HEK293 (cell line): ENCODE data around the gene ADRA2B.

Experiments used
- CTCF ChIA-PET: fragments of 350-600 bp; formaldehyde crosslinking; extraction: SDS; loops from one replicate; lab custom pipeline; 2021; ENCODE audit warnings: antibody characterized with exemption; lab: Yijun Ruan, JAX
- POLR2A ChIA-PET: fragments of 300-600 bp; formaldehyde crosslinking; extraction: SDS; loops from one replicate; lab custom pipeline; 2020; ENCODE audit warnings: antibody characterized with exemption, inconsistent platforms; lab: Yijun Ruan, JAX
- H3K27ac ChIP-seq: fragments of 200-500 bp; sonication (Bioruptor generic); 2 replicates; pipeline ENCODE4 v1.5.1; 2014; ENCODE audit warnings: low read depth, low read length, control low read depth, inconsistent platforms; ENCODE audit errors: extremely low read depth
- H3K36me3 ChIP-seq, 2 experiments: fragments of 200-500 bp in 1 of 2; sonication (Bioruptor generic) in 1 of 2; 1 replicate in 1 of 2; 2 replicates in 1 of 2; pipeline ENCODE4 v1.5.1; 2014 to 2017; ENCODE audit warnings: inconsistent platforms in 2 of 2, low read length in 2 of 2; ENCODE audit not compliant: control insufficient read depth in 2 of 2, insufficient read depth in 1 of 2
- H3K4me1 ChIP-seq: fragments of 200-500 bp; sonication (Bioruptor generic); 2 replicates; pipeline ENCODE4 v1.5.1; 2014; ENCODE audit warnings: mild to moderate bottlenecking, low read length, inconsistent platforms; ENCODE audit not compliant: control insufficient read depth, insufficient read depth
- H3K4me3 ChIP-seq: 2 replicates; pipeline ENCODE4 v1.5.1; 2011; ENCODE audit warnings: low read depth, mild to moderate bottlenecking, control low read depth, low read length, moderate library complexity
- H3K9me3 ChIP-seq: fragments of 200-500 bp; sonication (Bioruptor generic); 2 replicates; pipeline ENCODE4 v1.5.1; 2014; ENCODE audit warnings: low read depth, low read length, inconsistent platforms; ENCODE audit not compliant: control insufficient read depth, insufficient read depth
- FEZF1 ChIP-seq: fragments of 450-650 bp; formaldehyde crosslinking; IDR thresholded peaks from 2 replicates; pipeline ENCODE4 v1.5.1; 2016; ENCODE audit warnings: missing biosample characterization, missing genetic modification characterization
- HOXA7 ChIP-seq: sonication (generic); formaldehyde crosslinking; IDR thresholded peaks from 2 replicates; pipeline ENCODE4 v1.8.1; 2022; ENCODE audit warnings: missing genetic modification reagents, borderline replicate concordance
- HOXD13 ChIP-seq: sonication (generic); formaldehyde crosslinking; IDR thresholded peaks from 2 replicates; pipeline ENCODE4 v1.8.0; 2022; ENCODE audit warnings: missing genetic modification reagents, borderline replicate concordance
- MEIS1 ChIP-seq: sonication (generic); formaldehyde crosslinking; IDR thresholded peaks from 2 replicates; pipeline ENCODE4 v1.8.1; 2022; ENCODE audit warnings: missing genetic modification reagents, mild to moderate bottlenecking, borderline replicate concordance
- SALL2 ChIP-seq: fragments of 450-650 bp; formaldehyde crosslinking; IDR thresholded peaks from 2 replicates; pipeline ENCODE4 v1.5.0; 2017; ENCODE audit warnings: missing biosample characterization, mild to moderate bottlenecking, missing genetic modification characterization, borderline replicate concordance
- SP2 ChIP-seq: fragments of 450-650 bp; formaldehyde crosslinking; IDR thresholded peaks from 2 replicates; pipeline ENCODE4 v1.5.1; 2016; ENCODE audit warnings: missing biosample characterization, missing genetic modification characterization
- ZBTB8A ChIP-seq: fragments of 450-650 bp; formaldehyde crosslinking; IDR thresholded peaks from 2 replicates; pipeline ENCODE4 v1.5.1; 2016; ENCODE audit warnings: missing biosample characterization, missing genetic modification characterization
- ZFP41 ChIP-seq: fragments of 450-650 bp; formaldehyde crosslinking; IDR thresholded peaks from 2 replicates; pipeline ENCODE4 v1.5.1; 2016; ENCODE audit warnings: missing biosample characterization, missing genetic modification characterization, borderline replicate concordance
- ZNF121 ChIP-seq: fragments of 450-650 bp; formaldehyde crosslinking; IDR thresholded peaks from 2 replicates; pipeline ENCODE4 v1.5.1; 2016; ENCODE audit warnings: missing biosample characterization, missing genetic modification characterization
- ZNF155 ChIP-seq: fragments of 450-650 bp; formaldehyde crosslinking; IDR thresholded peaks from 2 replicates; pipeline ENCODE4 v1.5.1; 2016; ENCODE audit warnings: missing biosample characterization, missing genetic modification characterization
- ZNF175 ChIP-seq: fragments of 450-650 bp; formaldehyde crosslinking; IDR thresholded peaks from 2 replicates; pipeline ENCODE4 v1.5.1; 2016; ENCODE audit warnings: missing biosample characterization, missing genetic modification characterization
- ZNF202 ChIP-seq: fragments of 450-650 bp; formaldehyde crosslinking; IDR thresholded peaks from 2 replicates; pipeline ENCODE4 v1.5.1; 2016; ENCODE audit warnings: missing biosample characterization, missing genetic modification characterization, borderline replicate concordance
- ZNF223 ChIP-seq: fragments of 450-650 bp; formaldehyde crosslinking; IDR thresholded peaks from 2 replicates; pipeline ENCODE4 v1.5.1; 2016; ENCODE audit warnings: missing biosample characterization, missing genetic modification characterization
- ZNF248 ChIP-seq: fragments of 450-650 bp; formaldehyde crosslinking; IDR thresholded peaks from 2 replicates; pipeline ENCODE4 v1.5.1; 2017; ENCODE audit warnings: missing biosample characterization, missing genetic modification characterization
- ZNF394 ChIP-seq: fragments of 450-650 bp; formaldehyde crosslinking; IDR thresholded peaks from 2 replicates; pipeline ENCODE4 v1.5.1; 2016; ENCODE audit warnings: missing biosample characterization, missing genetic modification characterization, mild to moderate bottlenecking, moderate library complexity, borderline replicate concordance
- ZNF416 ChIP-seq: fragments of 450-650 bp; formaldehyde crosslinking; IDR thresholded peaks from 2 replicates; pipeline ENCODE4 v1.5.1; 2016; ENCODE audit warnings: missing biosample characterization, missing genetic modification characterization
- ZNF530 ChIP-seq: fragments of 450-650 bp; formaldehyde crosslinking; IDR thresholded peaks from 2 replicates; pipeline ENCODE4 v1.5.1; 2016; ENCODE audit warnings: low read depth, missing biosample characterization, missing genetic modification characterization
- ZNF560 ChIP-seq: fragments of 450-650 bp; formaldehyde crosslinking; IDR thresholded peaks from 2 replicates; pipeline ENCODE4 v1.5.1; 2017; ENCODE audit warnings: missing biosample characterization, missing genetic modification characterization, borderline replicate concordance
- ZNF660 ChIP-seq: fragments of 450-650 bp; IDR thresholded peaks from 2 replicates; pipeline ENCODE4 v1.5.1; 2018; ENCODE audit warnings: missing biosample characterization, mild to moderate bottlenecking, missing genetic modification characterization
- ZNF776 ChIP-seq: fragments of 450-650 bp; formaldehyde crosslinking; IDR thresholded peaks from 2 replicates; pipeline ENCODE4 v1.5.0; 2017; ENCODE audit warnings: missing biosample characterization, missing genetic modification characterization, borderline replicate concordance
- ZNF792 ChIP-seq: fragments of 450-650 bp; formaldehyde crosslinking; IDR thresholded peaks from 2 replicates; pipeline ENCODE4 v1.5.1; 2016; ENCODE audit warnings: missing biosample characterization, missing genetic modification characterization
- ZNF837 ChIP-seq: fragments of 450-650 bp; formaldehyde crosslinking; IDR thresholded peaks from 2 replicates; pipeline ENCODE4 v1.5.1; 2016; ENCODE audit warnings: missing biosample characterization, missing genetic modification characterization
- ZSCAN30 ChIP-seq: fragments of 450-650 bp; IDR thresholded peaks from 2 replicates; pipeline ENCODE4 v1.5.1; 2018; ENCODE audit warnings: missing biosample characterization, mild to moderate bottlenecking, missing genetic modification characterization, moderate library complexity
- TF ChIP-seq, protein P1 (sequence below): fragments of 450-650 bp; formaldehyde crosslinking; IDR thresholded peaks from 2 replicates; pipeline ENCODE4 v1.5.1; 2016; ENCODE audit warnings: missing biosample characterization, missing genetic modification characterization, borderline replicate concordance
- TF ChIP-seq, protein P2 (sequence below): fragments of 450-650 bp; formaldehyde crosslinking; IDR thresholded peaks from 2 replicates; pipeline ENCODE4 v1.5.1; 2016; ENCODE audit warnings: missing biosample characterization, missing genetic modification characterization
- TF ChIP-seq, protein P3 (sequence below): fragments of 450-650 bp; formaldehyde crosslinking; IDR thresholded peaks from 2 replicates; pipeline ENCODE4 v1.5.1; 2016; ENCODE audit warnings: missing biosample characterization, missing genetic modification characterization
- TF ChIP-seq, protein P4 (sequence below): fragments of 450-650 bp; formaldehyde crosslinking; IDR thresholded peaks from 2 replicates; pipeline ENCODE4 v1.5.1; 2016; ENCODE audit warnings: missing biosample characterization, missing genetic modification characterization
- TF ChIP-seq, protein P5 (sequence below): fragments of 450-650 bp; formaldehyde crosslinking; IDR thresholded peaks from 2 replicates; pipeline ENCODE4 v1.5.1; 2017; ENCODE audit warnings: missing biosample characterization, missing genetic modification characterization

The ADRA2B gene

DNA sequence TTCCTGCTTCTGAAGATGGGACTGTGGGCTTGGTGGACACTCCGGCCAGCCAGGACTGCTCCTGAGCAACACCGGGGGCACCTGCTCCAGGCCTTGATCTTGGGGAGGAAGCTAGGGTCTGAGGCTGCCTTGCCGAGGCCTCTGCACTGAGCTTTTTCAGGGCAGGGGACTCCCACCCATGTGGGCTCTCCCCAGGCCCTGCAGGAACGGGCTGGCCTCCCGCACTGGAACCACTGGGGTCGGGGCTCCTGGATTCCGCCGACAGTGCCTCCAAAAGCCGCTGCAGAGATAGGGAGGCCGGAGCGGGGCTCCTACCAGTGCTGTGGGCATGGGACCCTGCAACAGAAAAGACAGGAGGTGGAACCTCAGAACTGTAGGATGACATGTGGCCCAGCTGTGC, 7.6 kb upstream of the ADRA2B start (continued):
- TF ChIP-seq, protein P1, sequence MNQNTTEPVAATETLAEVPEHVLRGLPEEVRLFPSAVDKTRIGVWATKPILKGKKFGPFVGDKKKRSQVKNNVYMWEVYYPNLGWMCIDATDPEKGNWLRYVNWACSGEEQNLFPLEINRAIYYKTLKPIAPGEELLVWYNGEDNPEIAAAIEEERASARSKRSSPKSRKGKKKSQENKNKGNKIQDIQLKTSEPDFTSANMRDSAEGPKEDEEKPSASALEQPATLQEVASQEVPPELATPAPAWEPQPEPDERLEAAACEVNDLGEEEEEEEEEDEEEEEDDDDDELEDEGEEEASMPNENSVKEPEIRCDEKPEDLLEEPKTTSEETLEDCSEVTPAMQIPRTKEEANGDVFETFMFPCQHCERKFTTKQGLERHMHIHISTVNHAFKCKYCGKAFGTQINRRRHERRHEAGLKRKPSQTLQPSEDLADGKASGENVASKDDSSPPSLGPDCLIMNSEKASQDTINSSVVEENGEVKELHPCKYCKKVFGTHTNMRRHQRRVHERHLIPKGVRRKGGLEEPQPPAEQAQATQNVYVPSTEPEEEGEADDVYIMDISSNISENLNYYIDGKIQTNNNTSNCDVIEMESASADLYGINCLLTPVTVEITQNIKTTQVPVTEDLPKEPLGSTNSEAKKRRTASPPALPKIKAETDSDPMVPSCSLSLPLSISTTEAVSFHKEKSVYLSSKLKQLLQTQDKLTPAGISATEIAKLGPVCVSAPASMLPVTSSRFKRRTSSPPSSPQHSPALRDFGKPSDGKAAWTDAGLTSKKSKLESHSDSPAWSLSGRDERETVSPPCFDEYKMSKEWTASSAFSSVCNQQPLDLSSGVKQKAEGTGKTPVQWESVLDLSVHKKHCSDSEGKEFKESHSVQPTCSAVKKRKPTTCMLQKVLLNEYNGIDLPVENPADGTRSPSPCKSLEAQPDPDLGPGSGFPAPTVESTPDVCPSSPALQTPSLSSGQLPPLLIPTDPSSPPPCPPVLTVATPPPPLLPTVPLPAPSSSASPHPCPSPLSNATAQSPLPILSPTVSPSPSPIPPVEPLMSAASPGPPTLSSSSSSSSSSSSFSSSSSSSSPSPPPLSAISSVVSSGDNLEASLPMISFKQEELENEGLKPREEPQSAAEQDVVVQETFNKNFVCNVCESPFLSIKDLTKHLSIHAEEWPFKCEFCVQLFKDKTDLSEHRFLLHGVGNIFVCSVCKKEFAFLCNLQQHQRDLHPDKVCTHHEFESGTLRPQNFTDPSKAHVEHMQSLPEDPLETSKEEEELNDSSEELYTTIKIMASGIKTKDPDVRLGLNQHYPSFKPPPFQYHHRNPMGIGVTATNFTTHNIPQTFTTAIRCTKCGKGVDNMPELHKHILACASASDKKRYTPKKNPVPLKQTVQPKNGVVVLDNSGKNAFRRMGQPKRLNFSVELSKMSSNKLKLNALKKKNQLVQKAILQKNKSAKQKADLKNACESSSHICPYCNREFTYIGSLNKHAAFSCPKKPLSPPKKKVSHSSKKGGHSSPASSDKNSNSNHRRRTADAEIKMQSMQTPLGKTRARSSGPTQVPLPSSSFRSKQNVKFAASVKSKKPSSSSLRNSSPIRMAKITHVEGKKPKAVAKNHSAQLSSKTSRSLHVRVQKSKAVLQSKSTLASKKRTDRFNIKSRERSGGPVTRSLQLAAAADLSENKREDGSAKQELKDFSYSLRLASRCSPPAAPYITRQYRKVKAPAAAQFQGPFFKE (tag by site-specific recombination): no peak
- no peak for TF ChIP-seq ZBTB8A (tag by site-specific recombination)
- no peak for TF ChIP-seq SP2 (tag by site-specific recombination)
- TF ChIP-seq, protein P2, sequence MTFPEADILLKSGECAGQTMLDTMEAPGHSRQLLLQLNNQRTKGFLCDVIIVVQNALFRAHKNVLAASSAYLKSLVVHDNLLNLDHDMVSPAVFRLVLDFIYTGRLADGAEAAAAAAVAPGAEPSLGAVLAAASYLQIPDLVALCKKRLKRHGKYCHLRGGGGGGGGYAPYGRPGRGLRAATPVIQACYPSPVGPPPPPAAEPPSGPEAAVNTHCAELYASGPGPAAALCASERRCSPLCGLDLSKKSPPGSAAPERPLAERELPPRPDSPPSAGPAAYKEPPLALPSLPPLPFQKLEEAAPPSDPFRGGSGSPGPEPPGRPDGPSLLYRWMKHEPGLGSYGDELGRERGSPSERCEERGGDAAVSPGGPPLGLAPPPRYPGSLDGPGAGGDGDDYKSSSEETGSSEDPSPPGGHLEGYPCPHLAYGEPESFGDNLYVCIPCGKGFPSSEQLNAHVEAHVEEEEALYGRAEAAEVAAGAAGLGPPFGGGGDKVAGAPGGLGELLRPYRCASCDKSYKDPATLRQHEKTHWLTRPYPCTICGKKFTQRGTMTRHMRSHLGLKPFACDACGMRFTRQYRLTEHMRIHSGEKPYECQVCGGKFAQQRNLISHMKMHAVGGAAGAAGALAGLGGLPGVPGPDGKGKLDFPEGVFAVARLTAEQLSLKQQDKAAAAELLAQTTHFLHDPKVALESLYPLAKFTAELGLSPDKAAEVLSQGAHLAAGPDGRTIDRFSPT: no peak
- TF ChIP-seq ZNF155 (tag by site-specific recombination): no peak
- TF ChIP-seq ZNF792 (tag by site-specific recombination): no peak
- TF ChIP-seq ZNF394 (tag by site-specific recombination): no peak
- TF ChIP-seq HOXD13 (CRISPR knock-in tag): no peak
- no peak for TF ChIP-seq FEZF1
- TF ChIP-seq ZNF223: no peak
- no peak for TF ChIP-seq ZNF530
- no peak for TF ChIP-seq ZFP41 (tag by site-specific recombination)

DNA sequence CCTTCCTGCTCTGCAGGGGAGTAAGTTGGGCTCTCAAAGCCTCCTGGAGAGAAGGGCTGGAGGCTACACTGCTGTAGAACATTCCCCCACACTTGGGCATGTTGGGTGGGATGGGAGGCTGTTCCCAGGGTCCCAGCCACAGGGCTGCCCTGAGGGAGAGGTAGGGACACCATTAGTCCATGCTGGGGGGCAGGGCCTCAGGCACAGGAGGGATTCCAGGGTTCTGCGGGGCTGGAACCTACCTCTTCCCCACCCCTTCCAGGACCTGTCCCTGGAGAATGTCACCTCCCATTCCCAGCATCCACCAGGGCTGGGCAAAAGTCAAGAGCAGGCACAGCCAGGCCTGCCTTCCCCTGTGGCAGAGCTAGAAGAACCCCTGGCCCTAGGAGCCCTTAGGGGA, 6.9 kb upstream of the ADRA2B start:
- H3K9me3 ChIP-seq: no peaks in the 10 kb centered on the region
- no peak overlapping the region for H3K27ac ChIP-seq
- no peaks in the 10 kb centered on the region for H3K4me1 ChIP-seq
- no peaks in the 10 kb centered on the region for H3K36me3 ChIP-seq
- POLR2A ChIA-PET: interaction anchor here (0.6 kb wide), 1 partner anchor 85 kb away, joined by 3 read pairs; the partner anchor contains the start of gene STARD7
- CTCF ChIA-PET: no interaction called here
- H3K4me3 ChIP-seq: no peak overlapping the region
- no peak for TF ChIP-seq ZNF121 (tag by site-specific recombination)
- TF ChIP-seq ZNF202 (tag by site-specific recombination): no peak
- TF ChIP-seq ZNF175 (tag by site-specific recombination): no peak
- no peak for TF ChIP-seq ZNF776 (tag by site-specific recombination)
- TF ChIP-seq ZNF416 (tag by site-specific recombination): no peak
- TF ChIP-seq SALL2 (tag by site-specific recombination): no peak
- TF ChIP-seq, protein P3, sequence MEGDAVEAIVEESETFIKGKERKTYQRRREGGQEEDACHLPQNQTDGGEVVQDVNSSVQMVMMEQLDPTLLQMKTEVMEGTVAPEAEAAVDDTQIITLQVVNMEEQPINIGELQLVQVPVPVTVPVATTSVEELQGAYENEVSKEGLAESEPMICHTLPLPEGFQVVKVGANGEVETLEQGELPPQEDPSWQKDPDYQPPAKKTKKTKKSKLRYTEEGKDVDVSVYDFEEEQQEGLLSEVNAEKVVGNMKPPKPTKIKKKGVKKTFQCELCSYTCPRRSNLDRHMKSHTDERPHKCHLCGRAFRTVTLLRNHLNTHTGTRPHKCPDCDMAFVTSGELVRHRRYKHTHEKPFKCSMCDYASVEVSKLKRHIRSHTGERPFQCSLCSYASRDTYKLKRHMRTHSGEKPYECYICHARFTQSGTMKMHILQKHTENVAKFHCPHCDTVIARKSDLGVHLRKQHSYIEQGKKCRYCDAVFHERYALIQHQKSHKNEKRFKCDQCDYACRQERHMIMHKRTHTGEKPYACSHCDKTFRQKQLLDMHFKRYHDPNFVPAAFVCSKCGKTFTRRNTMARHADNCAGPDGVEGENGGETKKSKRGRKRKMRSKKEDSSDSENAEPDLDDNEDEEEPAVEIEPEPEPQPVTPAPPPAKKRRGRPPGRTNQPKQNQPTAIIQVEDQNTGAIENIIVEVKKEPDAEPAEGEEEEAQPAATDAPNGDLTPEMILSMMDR: no peak
- no peak for TF ChIP-seq ZNF837 (tag by site-specific recombination)
- TF ChIP-seq HOXA7: no peak
- TF ChIP-seq ZSCAN30 (tag by site-specific recombination): no peak
- TF ChIP-seq ZNF560 (tag by site-specific recombination): no peak
- TF ChIP-seq ZNF660: no peak
- TF ChIP-seq, protein P4, sequence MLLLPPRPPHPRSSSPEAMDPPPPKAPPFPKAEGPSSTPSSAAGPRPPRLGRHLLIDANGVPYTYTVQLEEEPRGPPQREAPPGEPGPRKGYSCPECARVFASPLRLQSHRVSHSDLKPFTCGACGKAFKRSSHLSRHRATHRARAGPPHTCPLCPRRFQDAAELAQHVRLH (tag by site-specific recombination): no peak
- no peak for TF ChIP-seq MEIS1
- no peak for TF ChIP-seq ZNF248
- TF ChIP-seq, protein P5, sequence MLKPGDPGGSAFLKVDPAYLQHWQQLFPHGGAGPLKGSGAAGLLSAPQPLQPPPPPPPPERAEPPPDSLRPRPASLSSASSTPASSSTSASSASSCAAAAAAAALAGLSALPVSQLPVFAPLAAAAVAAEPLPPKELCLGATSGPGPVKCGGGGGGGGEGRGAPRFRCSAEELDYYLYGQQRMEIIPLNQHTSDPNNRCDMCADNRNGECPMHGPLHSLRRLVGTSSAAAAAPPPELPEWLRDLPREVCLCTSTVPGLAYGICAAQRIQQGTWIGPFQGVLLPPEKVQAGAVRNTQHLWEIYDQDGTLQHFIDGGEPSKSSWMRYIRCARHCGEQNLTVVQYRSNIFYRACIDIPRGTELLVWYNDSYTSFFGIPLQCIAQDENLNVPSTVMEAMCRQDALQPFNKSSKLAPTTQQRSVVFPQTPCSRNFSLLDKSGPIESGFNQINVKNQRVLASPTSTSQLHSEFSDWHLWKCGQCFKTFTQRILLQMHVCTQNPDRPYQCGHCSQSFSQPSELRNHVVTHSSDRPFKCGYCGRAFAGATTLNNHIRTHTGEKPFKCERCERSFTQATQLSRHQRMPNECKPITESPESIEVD (tag by site-specific recombination): no peak
